GM12878 (cell line): ENCODE data around the gene PLXNC1. TPM values are rescaled to one million over a fixed set of nuclear protein-coding genes. Genes with fewer than 3 reads are reported as not detected.

ENCODE experiments used
- ATAC-seq: fragments of 200-7000 bp; cut with Tn5 transposase; 3 replicates; pipeline ENCODE4 v1.9.1; 2020; ENCODE audit warnings: mild to moderate bottlenecking, moderate library complexity
- BruUV-seq: library from RNA; stranded (reverse); fragments of 400-500 nt; replicated peaks from 2 replicates; lab custom pipeline; 2021; lab: Mats Ljungman, UMichigan
- CTCF ChIA-PET: fragments of 300-600 bp; sonication (Branson Sonifier 250); formaldehyde crosslinking; extraction: SDS; loops from one replicate; lab custom pipeline; 2021; ENCODE audit warnings: inconsistent platforms; lab: Yijun Ruan, JAX
- POLR2A ChIA-PET: fragments of 350-600 bp; formaldehyde crosslinking; extraction: SDS; loops from one replicate; lab custom pipeline; 2021; ENCODE audit warnings: inconsistent platforms; lab: Charles Lee
- RAD21 ChIA-PET: fragments of 300-600 bp; sonication (Branson Sonifier 250); formaldehyde crosslinking; loops from one replicate; lab custom pipeline; 2023; ENCODE audit warnings: antibody characterized with exemption; ENCODE audit not compliant: unreplicated experiment; lab: Charles Lee
- SMC1A ChIA-PET: fragments of 300-600 bp; sonication (Branson Sonifier 250); formaldehyde crosslinking; loops from one replicate; lab custom pipeline; 2023; ENCODE audit not compliant: unreplicated experiment, uncharacterized antibody; lab: Charles Lee
- DNase-seq: peaks from one replicate; pipeline ENCODE4 v3.0.0-alpha.2; 2011; ENCODE audit warnings: low read depth, low spot score
- FAIRE-seq: peaks from 3 replicates; lab custom pipeline; 2011; peaks lifted over from hg19 to GRCh38; lab: Jason Lieb, UNC
- H2AFZ ChIP-seq: 2 replicates; pipeline ENCODE4 v1.6.0; 2011; ENCODE audit warnings: low read depth, low read length, control low read depth; ENCODE audit not compliant: control insufficient read depth
- H3K27ac ChIP-seq: 2 replicates; pipeline ENCODE4 v1.5.1; 2011; ENCODE audit warnings: control low read depth; ENCODE audit not compliant: control insufficient read depth, insufficient read depth
- H3K27me3 ChIP-seq, 2 experiments: replicated peaks in 1 of 2; 2 replicates each; pipeline versions ENCODE4 v1.6.0 to v1.6.1; 2011; ENCODE audit warnings: low read length in 1 of 2; ENCODE audit not compliant: control insufficient read depth in 2 of 2, insufficient read depth in 2 of 2
- H3K36me3 ChIP-seq, 2 experiments: 2 replicates each; pipeline ENCODE4 v1.5.1; 2011; ENCODE audit warnings: low read length in 1 of 2; ENCODE audit not compliant: control insufficient read depth in 2 of 2, insufficient read depth in 2 of 2
- H3K4me1 ChIP-seq: 2 replicates; pipeline ENCODE4 v1.6.1; 2011; ENCODE audit warnings: mild to moderate bottlenecking, low read length, moderate library complexity, mixed read lengths; ENCODE audit not compliant: control insufficient read depth, insufficient read depth
- H3K4me2 ChIP-seq: 2 replicates; pipeline ENCODE4 v1.6.0; 2011; ENCODE audit warnings: control low read depth; ENCODE audit not compliant: control insufficient read depth, insufficient read depth
- H3K4me3 ChIP-seq: fragments of 200-600 bp; sonication (generic); 2 replicates; pipeline ENCODE4 v1.5.1; 2016
- H3K79me2 ChIP-seq: 2 replicates; pipeline ENCODE4 v1.6.0; 2011; ENCODE audit warnings: low read length; ENCODE audit not compliant: control insufficient read depth, insufficient read depth
- H3K9ac ChIP-seq: 2 replicates; pipeline ENCODE4 v1.8.0; 2011; ENCODE audit warnings: low read length, control low read depth, mixed read lengths; ENCODE audit not compliant: control insufficient read depth, insufficient read depth
- H3K9me3 ChIP-seq: replicated peaks from 3 replicates; pipeline ENCODE4 v1.5.1; 2011; ENCODE audit warnings: mild to moderate bottlenecking, low read length; ENCODE audit not compliant: control insufficient read depth, insufficient read depth
- H4K20me1 ChIP-seq: 2 replicates; pipeline ENCODE4 v1.6.0; 2011; ENCODE audit not compliant: control insufficient read depth, insufficient read depth
- CBX5 ChIP-seq: sonication (generic); IDR thresholded peaks from 2 replicates; pipeline ENCODE4 v1.6.1; 2016; ENCODE audit warnings: low read depth, moderate library complexity, mild to moderate bottlenecking, inconsistent platforms
- ETV6 ChIP-seq, 2 experiments: fragments of 450-650 bp in 1 of 2; IDR thresholded peaks in 1 of 2; conservative IDR thresholded peaks in 1 of 2; 2 replicates each; pipeline ENCODE4 v1.6.1; 2014; ENCODE audit warnings: antibody characterized with exemption in 1 of 2, borderline replicate concordance in 1 of 2, low read depth in 1 of 2, mild to moderate bottlenecking in 1 of 2, moderate library complexity in 1 of 2
- HCFC1 ChIP-seq: fragments of 150-350 bp; IDR thresholded peaks from 2 replicates; pipeline ENCODE4 v1.6.1; 2014; ENCODE audit warnings: low read length
- IKZF1 ChIP-seq: fragments of 450-650 bp; conservative IDR thresholded peaks from 2 replicates; pipeline ENCODE4 v1.6.1; 2017; ENCODE audit warnings: antibody characterized with exemption, mild to moderate bottlenecking
- LARP7 ChIP-seq: fragments of 450-650 bp; IDR thresholded peaks from 2 replicates; pipeline ENCODE4 v1.6.1; 2017; ENCODE audit warnings: mild to moderate bottlenecking
- MYC ChIP-seq: IDR thresholded peaks from 2 replicates; pipeline ENCODE4 v1.6.1; 2011; ENCODE audit warnings: mild to moderate bottlenecking, low read length, moderate library complexity, inconsistent platforms; ENCODE audit not compliant: insufficient read depth, insufficient replicate concordance, insufficient read length, severe bottlenecking
- NFYA ChIP-seq: IDR thresholded peaks from 2 replicates; pipeline ENCODE4 v1.6.1; 2011; ENCODE audit warnings: low read depth, mild to moderate bottlenecking, low read length, improper control_type of control experiment, borderline replicate concordance
- NRF1 ChIP-seq: conservative IDR thresholded peaks from 2 replicates; pipeline ENCODE4 v1.6.1; 2011; ENCODE audit warnings: mild to moderate bottlenecking, low read depth, low read length, improper control_type of control experiment
- ZBTB11 ChIP-seq: fragments of 450-650 bp; formaldehyde crosslinking; IDR thresholded peaks from 2 replicates; pipeline ENCODE4 v1.5.0; 2022; ENCODE audit warnings: mild to moderate bottlenecking, missing genetic modification characterization
- ZNF592 ChIP-seq: fragments of 450-650 bp; IDR thresholded peaks from 2 replicates; pipeline ENCODE4 v1.6.1; 2017; ENCODE audit warnings: mild to moderate bottlenecking, moderate library complexity
- WGBS: methylation state at CpG from one replicate; pipeline ENCODE4 v1.1.6; 2016; ENCODE audit warnings: low lambda C conversion rate; ENCODE audit not compliant: insufficient replicate concordance, insufficient coverage; ENCODE audit errors: missing lambda C conversion rate; 5-methylcytosine and 5-hydroxymethylcytosine counted together
- in situ Hi-C: fragments of 300-500 bp; cut with MboI; formaldehyde crosslinking; loops from 9 replicates; pipeline ENCODE4 v1.14.3; 2018; ENCODE audit warnings: mixed read lengths
- intact Hi-C: fragments of 100-400 bp; cut with micrococcal nuclease; formaldehyde crosslinking; loops from one replicate; pipeline ENCODE4 v1.14.2; 2022; ENCODE audit not compliant: unreplicated experiment
- polyA plus RNA-seq, 11 experiments: library from polyadenylated mRNA; depleted of rRNA in 4 of 11; unstranded in 6 of 11; stranded (reverse) in 5 of 11; fragments of >200 nt; fragmentation: Nextera tagmentation in 4 of 11; fragmentation: Illumina TruSeq in 1 of 11; extraction: Ambion mirVana in 4 of 11; extraction: Trizol in 1 of 11; gene quantifications; 1 replicate in 1 of 11; 2 replicates in 10 of 11; pipeline versions ENCODE4 v1.2.1 to v1.2.3, GENCODE V29; 2011 to 2016; ENCODE audit warnings: inconsistent platforms in 2 of 11, missing spikeins in 2 of 11, low read depth in 1 of 11
- total RNA-seq, 4 experiments: library from RNA; depleted of rRNA in 3 of 4; stranded (reverse); fragments of >200 nt in 3 of 4; fragmentation: Illumina TruSeq in 1 of 4; extraction: Trizol in 1 of 4; gene quantifications; 2 replicates each; pipeline versions ENCODE4 v1.2.1 to v1.2.3, GENCODE V29; 2013 to 2021
- TF ChIP-seq, protein P1 (sequence below): IDR thresholded peaks from 2 replicates; pipeline ENCODE4 v1.6.1; 2011; ENCODE audit warnings: low read depth, low read length, improper control_type of control experiment, borderline replicate concordance
- TF ChIP-seq, protein P2 (sequence below): fragments of 450-650 bp; IDR thresholded peaks from 2 replicates; pipeline ENCODE4 v1.6.1; 2014; ENCODE audit warnings: mild to moderate bottlenecking

The PLXNC1 gene
- total and polyA plus RNA-seq, 10 of the 15 experiments (the other 5 are each of a cell fraction or from before 2014, with no cell fraction given) = 5.2 to 41.2 (median 24.6) TPM

DNA sequence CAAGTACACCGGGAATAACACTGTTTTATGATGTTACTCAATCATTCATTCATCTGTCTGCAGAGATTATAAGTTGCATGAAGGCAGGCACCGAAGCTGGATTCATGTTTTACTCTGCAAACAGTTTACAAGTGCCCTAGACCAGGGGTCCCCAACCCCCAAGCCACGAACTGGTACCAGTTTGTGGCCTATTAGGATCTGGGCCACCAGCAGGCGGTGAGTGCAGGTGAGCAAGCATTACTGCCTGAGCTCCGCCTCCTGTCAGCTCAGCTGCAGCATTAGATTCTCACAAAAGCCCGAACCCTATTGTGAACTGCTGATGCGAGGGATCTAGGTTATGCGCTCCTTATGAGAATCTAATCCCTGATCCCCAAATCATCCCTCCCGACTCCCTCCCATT is 38.1 kb upstream of the PLXNC1 start:
- Histone ChIP-seq H3K4me1 (no peaks in the 10 kb centered on the region), H3K79me2 (no peaks in the 10 kb centered on the region), H3K4me3 (no peak overlapping the region), H4K20me1 (no peaks in the 10 kb centered on the region), H3K9ac (no peak overlapping the region), H3K4me2 (no peak overlapping the region), H3K27ac (no peak overlapping the region), H2AFZ (no peak overlapping the region), H3K27me3 (peaks cover 0 to 2% of the 10 kb centered on the region in 2 experiments; a peak in 1 of 4 replicates), H3K9me3 (no peaks in the 10 kb centered on the region), H3K36me3 (no peaks in the 10 kb centered on the region)
- in situ Hi-C loops (no loop called here), intact Hi-C loops (no loop called here)
- BruUV-seq = no TSS peak
- no peak for FAIRE-seq
- WGBS = 56% methylated on average over 9 of the region's 9 CpGs
- POLR2A ChIA-PET = no interaction called here
- ATAC-seq = no peak
- SMC1A ChIA-PET = no interaction called here
- RAD21 ChIA-PET = no interaction called here
- no peak for DNase-seq
- CTCF ChIA-PET = interaction anchor here (3.5 kb wide), 1 partner anchor 9 kb away, joined by 27 read pairs; no protein-coding TSS in a partner anchor
- TF ChIP-seq MYC (no peak), ETV6 (conservative IDR thresholded peaks at IDR 0.05 in 1 of 2, IDR thresholded peaks at IDR 0.05 in 1 of 2; ENCODE audit: borderline replicate concordance in 1 of 2, low read depth in 1 of 2) (no peak), ZBTB11 (CRISPR knock-in tag) (no peak), NRF1 (no peak), ZNF592 (no peak), LARP7 (no peak), IKZF1 (no peak), HCFC1 (no peak), CBX5 (no peak), NFYA (no peak)
- TF ChIP-seq, protein P1, sequence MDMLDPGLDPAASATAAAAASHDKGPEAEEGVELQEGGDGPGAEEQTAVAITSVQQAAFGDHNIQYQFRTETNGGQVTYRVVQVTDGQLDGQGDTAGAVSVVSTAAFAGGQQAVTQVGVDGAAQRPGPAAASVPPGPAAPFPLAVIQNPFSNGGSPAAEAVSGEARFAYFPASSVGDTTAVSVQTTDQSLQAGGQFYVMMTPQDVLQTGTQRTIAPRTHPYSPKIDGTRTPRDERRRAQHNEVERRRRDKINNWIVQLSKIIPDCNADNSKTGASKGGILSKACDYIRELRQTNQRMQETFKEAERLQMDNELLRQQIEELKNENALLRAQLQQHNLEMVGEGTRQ = no peak
- TF ChIP-seq, protein P2, sequence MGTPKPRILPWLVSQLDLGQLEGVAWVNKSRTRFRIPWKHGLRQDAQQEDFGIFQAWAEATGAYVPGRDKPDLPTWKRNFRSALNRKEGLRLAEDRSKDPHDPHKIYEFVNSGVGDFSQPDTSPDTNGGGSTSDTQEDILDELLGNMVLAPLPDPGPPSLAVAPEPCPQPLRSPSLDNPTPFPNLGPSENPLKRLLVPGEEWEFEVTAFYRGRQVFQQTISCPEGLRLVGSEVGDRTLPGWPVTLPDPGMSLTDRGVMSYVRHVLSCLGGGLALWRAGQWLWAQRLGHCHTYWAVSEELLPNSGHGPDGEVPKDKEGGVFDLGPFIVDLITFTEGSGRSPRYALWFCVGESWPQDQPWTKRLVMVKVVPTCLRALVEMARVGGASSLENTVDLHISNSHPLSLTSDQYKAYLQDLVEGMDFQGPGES = no peak
